D721Med (cell line): Measurements from ENCODE around the gene PHKG1.
"Not testable (repeated sequence)": the region's sequence is repeated elsewhere in the genome, so short reads cannot be mapped to it uniquely, and the experiment has no call there.

ENCODE experiments used
- DNase-seq: peaks from one replicate; pipeline ENCODE4 v3.0.0; 2011; ENCODE audit warnings: low spot score; ENCODE audit not compliant: insufficient read length
- FAIRE-seq: peaks from 2 replicates; lab custom pipeline; 2011; peaks lifted over from hg19 to GRCh38; lab: Jason Lieb, UNC
- TF ChIP-seq, protein P1 (sequence below): IDR thresholded peaks from 2 replicates; pipeline ENCODE4 v1.5.1; 2012; ENCODE audit warnings: mild to moderate bottlenecking, control low read depth; ENCODE audit not compliant: insufficient read depth; ENCODE audit errors: missing control alignments

The PHKG1 gene

DNA sequence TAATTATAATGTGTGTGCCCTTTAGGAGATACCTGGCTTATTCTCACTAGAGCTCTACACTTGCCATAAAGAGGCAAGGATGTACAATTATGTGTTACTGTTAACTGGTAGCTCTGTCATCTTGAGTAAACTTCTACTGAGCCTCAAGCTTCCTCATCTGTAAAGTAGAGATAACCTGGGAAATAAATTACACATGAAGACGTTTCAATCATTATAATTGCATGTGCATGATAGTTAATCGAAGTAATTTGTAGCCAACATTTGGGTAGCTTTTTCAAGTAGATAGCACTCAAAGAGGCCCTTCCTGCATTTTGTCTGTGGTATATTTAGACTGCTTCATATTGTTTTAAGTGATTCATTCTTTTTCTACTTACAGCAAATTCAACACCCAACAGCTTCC is 38.8 kb downstream of the PHKG1 start:
- DNase-seq (no peak), FAIRE-seq (no peak)
- TF ChIP-seq, protein P1, sequence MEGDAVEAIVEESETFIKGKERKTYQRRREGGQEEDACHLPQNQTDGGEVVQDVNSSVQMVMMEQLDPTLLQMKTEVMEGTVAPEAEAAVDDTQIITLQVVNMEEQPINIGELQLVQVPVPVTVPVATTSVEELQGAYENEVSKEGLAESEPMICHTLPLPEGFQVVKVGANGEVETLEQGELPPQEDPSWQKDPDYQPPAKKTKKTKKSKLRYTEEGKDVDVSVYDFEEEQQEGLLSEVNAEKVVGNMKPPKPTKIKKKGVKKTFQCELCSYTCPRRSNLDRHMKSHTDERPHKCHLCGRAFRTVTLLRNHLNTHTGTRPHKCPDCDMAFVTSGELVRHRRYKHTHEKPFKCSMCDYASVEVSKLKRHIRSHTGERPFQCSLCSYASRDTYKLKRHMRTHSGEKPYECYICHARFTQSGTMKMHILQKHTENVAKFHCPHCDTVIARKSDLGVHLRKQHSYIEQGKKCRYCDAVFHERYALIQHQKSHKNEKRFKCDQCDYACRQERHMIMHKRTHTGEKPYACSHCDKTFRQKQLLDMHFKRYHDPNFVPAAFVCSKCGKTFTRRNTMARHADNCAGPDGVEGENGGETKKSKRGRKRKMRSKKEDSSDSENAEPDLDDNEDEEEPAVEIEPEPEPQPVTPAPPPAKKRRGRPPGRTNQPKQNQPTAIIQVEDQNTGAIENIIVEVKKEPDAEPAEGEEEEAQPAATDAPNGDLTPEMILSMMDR = no peak

GRCh38 chr7:56053379-56053778 is 39.4 kb downstream of the PHKG1 start:
- FAIRE-seq = no peak
- TF ChIP-seq, protein P1 = no peak
- DNase-seq = no peak

DNA sequence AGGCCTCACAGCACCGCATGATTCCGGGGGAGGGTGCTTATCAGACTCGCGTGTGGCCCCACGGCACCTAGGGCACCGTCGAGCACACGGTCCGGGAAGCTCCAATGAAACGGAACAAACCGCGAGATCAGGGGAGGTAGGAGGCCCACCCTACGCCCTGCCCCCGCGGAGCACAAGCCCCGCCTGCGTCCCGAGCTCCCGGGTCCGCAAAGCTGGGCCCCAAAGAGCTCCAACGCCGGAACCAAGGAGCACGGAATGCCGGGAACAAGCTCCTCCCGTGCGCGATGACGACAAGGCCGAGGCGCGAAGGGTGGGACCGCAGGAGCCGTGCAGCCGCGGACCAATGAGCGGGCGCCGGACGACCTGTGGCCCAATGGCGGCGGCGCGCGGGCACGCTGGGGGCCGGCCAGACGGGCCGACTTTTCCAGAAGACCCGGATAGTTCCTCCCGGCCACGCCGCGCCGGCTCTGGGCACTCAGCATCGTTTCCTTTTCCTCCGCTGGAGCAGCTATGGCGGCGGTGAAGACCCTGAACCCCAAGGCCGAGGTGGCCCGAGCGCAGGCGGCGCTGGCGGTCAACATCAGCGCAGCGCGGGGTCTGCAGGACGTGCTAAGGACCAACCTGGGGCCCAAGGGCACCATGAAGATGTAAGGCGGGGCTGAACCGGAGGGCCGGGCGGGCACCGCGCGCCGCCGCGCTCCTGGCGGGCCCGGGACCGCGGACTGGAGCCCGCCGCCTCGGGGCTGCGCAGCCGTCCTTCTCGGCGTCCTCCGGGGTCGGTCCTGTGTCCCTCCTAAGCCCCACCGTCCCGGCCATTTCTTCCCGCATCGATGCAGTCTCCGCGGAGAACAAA is 41.2 kb downstream of the PHKG1 start, which contains the start of the genes CCT6A and PSPH:
CCT6A (plus strand) TSS at position 427 of the 853 bp plus-strand sequence; CDS start at position 511, 84 bp downstream.
PSPH (minus strand) TSS at position 106 of the 853 bp plus-strand sequence. CDS start 30,232 bp downstream, outside the sequence.
- FAIRE-seq = no peak
- DNase-seq = peak; percentile 71
- TF ChIP-seq, protein P1 = no peak

- DNase-seq (no peak), FAIRE-seq (no peak)
- TF ChIP-seq, protein P1 = no peak
These were observed 41.8 kb downstream of the PHKG1 start for GRCh38 chr7:56051053-56051338.

DNA sequence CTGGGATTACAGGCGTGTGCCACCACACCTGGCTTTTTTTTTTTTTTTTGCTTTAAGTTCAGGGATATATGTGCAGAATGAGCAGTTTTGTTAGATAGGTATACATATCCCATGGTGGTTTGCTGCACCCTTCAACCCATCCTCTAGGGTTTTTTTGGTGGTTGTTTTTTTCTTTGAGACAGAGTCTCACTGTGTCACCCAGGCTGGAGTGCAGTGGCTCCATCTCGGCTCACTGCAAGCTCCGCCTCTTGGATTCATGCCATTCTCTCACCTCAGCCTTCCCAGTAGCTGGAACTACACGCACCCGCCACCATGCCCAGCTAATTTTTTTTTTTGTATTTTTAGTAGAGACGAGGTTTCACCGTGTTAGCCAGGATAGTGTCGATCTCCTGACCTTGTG is 44.0 kb downstream of the PHKG1 start:
- not testable (repeated sequence) for DNase-seq, FAIRE-seq

- TF ChIP-seq, protein P1 = no peak
- DNase-seq = no peak
- no peak for FAIRE-seq
These were observed 44.5 kb downstream of the PHKG1 start for GRCh38 chr7:56048245-56048644.

DNA sequence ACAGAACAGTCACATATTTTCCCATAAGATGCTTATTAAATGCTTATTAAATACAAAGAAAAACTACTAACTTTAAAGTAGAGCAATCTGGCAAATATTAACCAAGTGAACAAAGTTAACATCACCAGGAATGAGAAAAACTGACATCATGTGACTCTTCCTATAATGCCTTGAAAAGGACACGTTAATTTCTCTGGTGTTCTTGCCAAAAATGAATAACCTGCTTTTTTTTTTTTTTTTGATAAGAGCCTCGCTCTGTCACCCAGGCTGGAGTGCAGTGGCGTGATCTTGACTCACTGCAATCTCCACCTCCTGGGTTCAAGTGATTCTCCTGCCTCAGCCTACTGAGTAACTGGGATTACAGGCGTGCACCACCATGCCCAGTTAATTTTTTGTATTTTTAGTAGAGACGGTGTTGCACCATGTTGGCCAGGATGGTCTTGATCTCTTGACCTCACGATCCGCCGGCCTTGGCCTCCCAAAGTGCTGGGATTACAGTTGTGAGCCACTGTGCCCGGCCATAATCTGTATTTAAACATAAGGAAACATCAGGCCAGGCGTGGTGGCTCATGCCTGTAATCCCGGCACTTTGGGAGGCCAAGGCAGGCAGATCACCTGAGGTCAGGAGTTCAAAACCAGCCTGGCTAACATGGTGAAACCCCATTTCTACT is 45.2 kb downstream of the PHKG1 start:
- DNase-seq, FAIRE-seq: not testable (repeated sequence)
